Cortex of kidney (tissue), 1 donor: ENCODE results near the gene INPP5A.
"Not testable (repeated sequence)": the region's sequence is repeated elsewhere in the genome, so short reads cannot be mapped to it uniquely, and the experiment has no call there.

Source experiments
- DNase-seq: peaks from one replicate; lab custom pipeline; 2025; lab: John Stamatoyannopoulos, UW

Gene INPP5A

GRCh38 chr10:132743196-132743924 is 205.8 kb downstream of the INPP5A start:
- DNase-seq: not testable (repeated sequence)

GRCh38 chr10:132743925-132744490 is 206.4 kb downstream of the INPP5A start:
- no peak for DNase-seq

GRCh38 chr10:132744839-132745238 is 207.3 kb downstream of the INPP5A start:
- no peak for DNase-seq

GRCh38 chr10:132745511-132745910 is 207.9 kb downstream of the INPP5A start:
- no peak for DNase-seq

GRCh38 chr10:132745971-132746370 is 208.4 kb downstream of the INPP5A start:
- DNase-seq: no peak

GRCh38 chr10:132746386-132746785 is 208.8 kb downstream of the INPP5A start:
- DNase-seq: no peak

GRCh38 chr10:132746801-132747625 is 209.4 kb downstream of the INPP5A start:
- no peak for DNase-seq

- DNase-seq: no peak
These were observed 210.5 kb downstream of the INPP5A start for GRCh38 chr10:132748135-132748534.

GRCh38 chr10:132748545-132749370 is 211.2 kb downstream of the INPP5A start:
- DNase-seq: no peak

- DNase-seq: no peak
These were observed 211.8 kb downstream of the INPP5A start for GRCh38 chr10:132749371-132749795.

- DNase-seq: no peak
These were observed 213.3 kb downstream of the INPP5A start for GRCh38 chr10:132750936-132751335.

GRCh38 chr10:132752378-132752777 is 214.8 kb downstream of the INPP5A start:
- DNase-seq: no peak

- no peak for DNase-seq
These were observed 215.4 kb downstream of the INPP5A start for GRCh38 chr10:132752961-132753360.

- DNase-seq: no peak
These were observed 216.0 kb downstream of the INPP5A start for GRCh38 chr10:132753596-132753995.

GRCh38 chr10:132754071-132754470 is 216.5 kb downstream of the INPP5A start:
- DNase-seq: no peak

- no peak for DNase-seq
These were observed 217.7 kb downstream of the INPP5A start for GRCh38 chr10:132755166-132755711.

GRCh38 chr10:132756591-132756990 is 219.0 kb downstream of the INPP5A start:
- DNase-seq: no peak

GRCh38 chr10:132757171-132757570 is 219.6 kb downstream of the INPP5A start:
- no peak for DNase-seq

- no peak for DNase-seq
These were observed 221.3 kb downstream of the INPP5A start for GRCh38 chr10:132758865-132759264.

GRCh38 chr10:132761395-132762060 is 223.9 kb downstream of the INPP5A start:
- no peak for DNase-seq

- no peak for DNase-seq
These were observed 224.7 kb downstream of the INPP5A start for GRCh38 chr10:132762267-132762666.
